ENCODE measurements around the gene KLHL24. TPM values are rescaled to one million over a fixed set of nuclear protein-coding genes. Genes with fewer than 3 reads are reported as not detected.

The KLHL24 gene
- total and polyA plus RNA-seq, 2 of the 13 experiments (the other 11 are each of a cell fraction or from before 2014, with no cell fraction given) = 6.9 to 15.7 TPM

GRCh38 chr3:183697610-183698317 lies 62.3 kb downstream of the KLHL24 start, which contains the start of gene YEATS2 (continued):
- TF ChIP-seq FIP1L1 (IDR thresholded peaks at IDR 0.05; ENCODE audit: borderline replicate concordance, insufficient read depth, low read depth, low read length) = no peak
- TF ChIP-seq ZNF703 (CRISPR knock-in tag; IDR thresholded peaks at IDR 0.05; ENCODE audit: borderline replicate concordance) = no peak; the same call in 1 of the 2 replicates
- no peak for TF ChIP-seq ZNF569 (CRISPR knock-in tag; IDR thresholded peaks at IDR 0.05; ENCODE audit: borderline replicate concordance)
- TF ChIP-seq, protein P1, sequence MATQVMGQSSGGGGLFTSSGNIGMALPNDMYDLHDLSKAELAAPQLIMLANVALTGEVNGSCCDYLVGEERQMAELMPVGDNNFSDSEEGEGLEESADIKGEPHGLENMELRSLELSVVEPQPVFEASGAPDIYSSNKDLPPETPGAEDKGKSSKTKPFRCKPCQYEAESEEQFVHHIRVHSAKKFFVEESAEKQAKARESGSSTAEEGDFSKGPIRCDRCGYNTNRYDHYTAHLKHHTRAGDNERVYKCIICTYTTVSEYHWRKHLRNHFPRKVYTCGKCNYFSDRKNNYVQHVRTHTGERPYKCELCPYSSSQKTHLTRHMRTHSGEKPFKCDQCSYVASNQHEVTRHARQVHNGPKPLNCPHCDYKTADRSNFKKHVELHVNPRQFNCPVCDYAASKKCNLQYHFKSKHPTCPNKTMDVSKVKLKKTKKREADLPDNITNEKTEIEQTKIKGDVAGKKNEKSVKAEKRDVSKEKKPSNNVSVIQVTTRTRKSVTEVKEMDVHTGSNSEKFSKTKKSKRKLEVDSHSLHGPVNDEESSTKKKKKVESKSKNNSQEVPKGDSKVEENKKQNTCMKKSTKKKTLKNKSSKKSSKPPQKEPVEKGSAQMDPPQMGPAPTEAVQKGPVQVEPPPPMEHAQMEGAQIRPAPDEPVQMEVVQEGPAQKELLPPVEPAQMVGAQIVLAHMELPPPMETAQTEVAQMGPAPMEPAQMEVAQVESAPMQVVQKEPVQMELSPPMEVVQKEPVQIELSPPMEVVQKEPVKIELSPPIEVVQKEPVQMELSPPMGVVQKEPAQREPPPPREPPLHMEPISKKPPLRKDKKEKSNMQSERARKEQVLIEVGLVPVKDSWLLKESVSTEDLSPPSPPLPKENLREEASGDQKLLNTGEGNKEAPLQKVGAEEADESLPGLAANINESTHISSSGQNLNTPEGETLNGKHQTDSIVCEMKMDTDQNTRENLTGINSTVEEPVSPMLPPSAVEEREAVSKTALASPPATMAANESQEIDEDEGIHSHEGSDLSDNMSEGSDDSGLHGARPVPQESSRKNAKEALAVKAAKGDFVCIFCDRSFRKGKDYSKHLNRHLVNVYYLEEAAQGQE (IDR thresholded peaks at IDR 0.05; ENCODE audit: borderline replicate concordance in 1 of 2, low read depth in 1 of 2, low read length in 2 of 2) = peak in 1 of 2 experiments; percentile 17; a peak in 1 of 4 replicates
- no peak for TF ChIP-seq ZNF672 (CRISPR knock-in tag; IDR thresholded peaks at IDR 0.05)
- no peak for TF ChIP-seq SRSF1 (optimal IDR thresholded peaks at IDR 0.05; ENCODE audit: low read depth, low read length)
- no peak for TF ChIP-seq DNMT1 (CRISPR knock-in tag; IDR thresholded peaks at IDR 0.05)
- TF ChIP-seq, protein P2, sequence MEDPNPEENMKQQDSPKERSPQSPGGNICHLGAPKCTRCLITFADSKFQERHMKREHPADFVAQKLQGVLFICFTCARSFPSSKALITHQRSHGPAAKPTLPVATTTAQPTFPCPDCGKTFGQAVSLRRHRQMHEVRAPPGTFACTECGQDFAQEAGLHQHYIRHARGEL (CRISPR knock-in tag; IDR thresholded peaks at IDR 0.05) = no peak
- no peak for TF ChIP-seq CHD4 (IDR thresholded peaks at IDR 0.05; ENCODE audit: borderline replicate concordance, low read length)
- TF ChIP-seq, protein P3, sequence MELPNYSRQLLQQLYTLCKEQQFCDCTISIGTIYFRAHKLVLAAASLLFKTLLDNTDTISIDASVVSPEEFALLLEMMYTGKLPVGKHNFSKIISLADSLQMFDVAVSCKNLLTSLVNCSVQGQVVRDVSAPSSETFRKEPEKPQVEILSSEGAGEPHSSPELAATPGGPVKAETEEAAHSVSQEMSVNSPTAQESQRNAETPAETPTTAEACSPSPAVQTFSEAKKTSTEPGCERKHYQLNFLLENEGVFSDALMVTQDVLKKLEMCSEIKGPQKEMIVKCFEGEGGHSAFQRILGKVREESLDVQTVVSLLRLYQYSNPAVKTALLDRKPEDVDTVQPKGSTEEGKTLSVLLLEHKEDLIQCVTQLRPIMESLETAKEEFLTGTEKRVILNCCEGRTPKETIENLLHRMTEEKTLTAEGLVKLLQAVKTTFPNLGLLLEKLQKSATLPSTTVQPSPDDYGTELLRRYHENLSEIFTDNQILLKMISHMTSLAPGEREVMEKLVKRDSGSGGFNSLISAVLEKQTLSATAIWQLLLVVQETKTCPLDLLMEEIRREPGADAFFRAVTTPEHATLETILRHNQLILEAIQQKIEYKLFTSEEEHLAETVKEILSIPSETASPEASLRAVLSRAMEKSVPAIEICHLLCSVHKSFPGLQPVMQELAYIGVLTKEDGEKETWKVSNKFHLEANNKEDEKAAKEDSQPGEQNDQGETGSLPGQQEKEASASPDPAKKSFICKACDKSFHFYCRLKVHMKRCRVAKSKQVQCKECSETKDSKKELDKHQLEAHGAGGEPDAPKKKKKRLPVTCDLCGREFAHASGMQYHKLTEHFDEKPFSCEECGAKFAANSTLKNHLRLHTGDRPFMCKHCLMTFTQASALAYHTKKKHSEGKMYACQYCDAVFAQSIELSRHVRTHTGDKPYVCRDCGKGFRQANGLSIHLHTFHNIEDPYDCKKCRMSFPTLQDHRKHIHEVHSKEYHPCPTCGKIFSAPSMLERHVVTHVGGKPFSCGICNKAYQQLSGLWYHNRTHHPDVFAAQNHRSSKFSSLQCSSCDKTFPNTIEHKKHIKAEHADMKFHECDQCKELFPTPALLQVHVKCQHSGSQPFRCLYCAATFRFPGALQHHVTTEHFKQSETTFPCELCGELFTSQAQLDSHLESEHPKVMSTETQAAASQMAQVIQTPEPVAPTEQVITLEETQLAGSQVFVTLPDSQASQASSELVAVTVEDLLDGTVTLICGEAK (IDR thresholded peaks at IDR 0.05) = no peak
- TF ChIP-seq, protein P3 (CRISPR knock-in tag; IDR thresholded peaks at IDR 0.05) = 0 out of 2 replicates have a peak, but pooled peaks have one; percentile 16
- no peak for TF ChIP-seq KAT8 (CRISPR knock-in tag; IDR thresholded peaks at IDR 0.05)
- no peak for TF ChIP-seq ZNF670 (CRISPR knock-in tag; IDR thresholded peaks at IDR 0.05; ENCODE audit: borderline replicate concordance)
- no peak for TF ChIP-seq ZBTB20 (CRISPR knock-in tag; IDR thresholded peaks at IDR 0.05; ENCODE audit: borderline replicate concordance, low read depth)

All from HepG2 (cell line).